HG02623 (cell line): Measurements from ENCODE around the gene CAMK2A.

ENCODE experiments used
- ATAC-seq: cut with Tn5 transposase; IDR thresholded peaks from one replicate; pipeline ENCODE4 v1.9.1; 2021; ENCODE audit warnings: moderate library complexity; ENCODE audit not compliant: unreplicated experiment

The CAMK2A gene

GRCh38 chr5:150215979-150216944 lies 73.3 kb downstream of the CAMK2A start:
- no peak for ATAC-seq

- no peak for ATAC-seq
These were observed 75.3 kb downstream of the CAMK2A start for GRCh38 chr5:150214289-150214688.

DNA sequence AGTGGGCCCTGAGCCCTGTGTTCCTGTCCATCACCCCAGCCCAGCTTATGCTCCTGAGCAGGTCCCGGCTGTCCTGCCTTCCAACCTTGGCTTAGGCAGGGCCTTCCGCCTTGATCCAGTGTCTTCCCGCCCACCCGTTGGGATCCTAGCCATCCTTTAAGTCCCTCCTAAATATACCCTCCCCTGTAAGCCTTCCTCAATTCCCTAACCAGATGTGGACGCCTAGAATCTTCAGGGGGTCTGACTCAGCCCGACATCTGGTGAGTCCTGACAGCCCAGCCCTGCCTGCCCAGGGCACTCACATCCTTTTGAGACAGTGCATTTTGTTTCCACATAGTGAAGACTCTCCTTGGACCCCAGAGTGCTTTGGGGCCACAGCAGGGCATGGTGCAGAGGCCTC lies 76.0 kb downstream of the CAMK2A start:
- ATAC-seq = no peak

GRCh38 chr5:150211156-150212030 lies 78.2 kb downstream of the CAMK2A start:
- ATAC-seq = no peak

GRCh38 chr5:150210644-150211043 lies 78.9 kb downstream of the CAMK2A start:
- ATAC-seq = no peak

DNA sequence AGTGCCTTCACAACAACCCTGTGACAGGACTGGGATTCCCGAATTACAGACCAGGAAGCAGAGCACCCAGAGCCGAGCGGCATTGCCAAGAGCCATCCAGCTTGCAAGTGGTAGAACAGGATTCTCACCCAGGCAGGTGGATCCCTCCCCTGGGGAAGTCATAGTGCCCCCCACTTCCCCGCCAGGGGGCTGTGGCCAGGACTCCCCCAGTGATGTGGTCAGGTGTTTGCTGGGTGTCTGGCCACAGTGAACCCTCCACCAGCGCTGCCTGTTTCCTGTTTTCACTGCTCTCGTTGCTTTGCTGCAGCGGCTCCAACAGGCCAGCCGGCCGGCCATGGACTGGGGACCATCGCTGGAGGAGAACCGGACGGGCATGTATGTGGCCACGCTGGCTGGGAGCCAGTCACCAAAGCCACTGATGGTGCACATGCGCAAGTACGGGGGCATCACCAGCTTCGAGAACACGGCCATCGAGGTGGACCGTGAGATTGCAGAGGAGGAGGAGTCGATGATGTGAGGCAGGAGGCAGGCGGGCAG lies 80.4 kb downstream of the CAMK2A start:
- no peak for ATAC-seq

DNA sequence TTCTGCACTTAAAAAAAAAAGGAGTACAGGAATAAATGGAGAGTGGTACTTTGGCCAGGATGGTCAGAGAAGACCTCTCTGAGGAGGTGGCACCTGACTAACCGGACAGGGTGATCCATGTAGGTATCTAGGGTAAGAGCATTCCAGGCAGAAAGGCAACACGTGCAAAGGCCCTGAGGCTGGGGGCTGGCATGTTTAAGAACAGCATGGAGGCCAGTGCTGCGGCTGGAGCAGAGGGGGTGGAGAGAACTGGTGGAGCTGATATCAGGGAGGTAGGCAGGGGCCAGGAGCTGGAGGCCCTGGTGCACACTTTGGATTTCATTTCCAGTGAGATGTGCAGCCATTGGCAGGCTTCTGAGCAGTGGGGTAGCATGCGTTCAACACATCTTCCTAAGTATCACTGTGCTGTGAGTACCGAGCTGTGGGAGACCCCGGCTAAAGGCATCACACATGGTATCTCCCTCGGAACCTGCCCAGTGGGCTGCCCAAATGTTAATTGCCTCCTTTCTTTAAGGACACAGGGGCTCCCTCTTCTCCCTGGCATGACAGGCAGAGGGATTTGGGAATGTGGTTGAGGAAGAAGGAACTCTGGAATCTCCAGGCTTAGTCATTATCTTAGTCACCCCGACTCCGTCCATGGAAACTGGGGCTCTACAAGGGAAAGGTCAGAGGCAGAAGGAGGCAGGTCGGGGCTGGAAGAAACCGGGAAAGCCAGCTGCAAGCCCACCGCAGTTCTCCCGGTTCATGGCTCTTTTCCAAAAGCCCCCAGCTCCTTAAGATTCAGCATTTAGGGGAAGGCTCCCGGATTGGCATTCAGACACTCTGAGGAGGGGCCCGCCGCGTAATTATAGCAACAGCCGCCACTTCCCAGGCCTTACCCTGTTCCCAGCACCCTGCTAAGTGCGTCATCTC lies 81.1 kb downstream of the CAMK2A start:
- ATAC-seq = no peak

GRCh38 chr5:150206779-150207115 lies 82.8 kb downstream of the CAMK2A start:
- ATAC-seq = no peak

GRCh38 chr5:150206098-150206778 lies 83.3 kb downstream of the CAMK2A start:
- ATAC-seq = no peak

GRCh38 chr5:150204590-150204960 lies 85.0 kb downstream of the CAMK2A start:
- ATAC-seq = no peak

- ATAC-seq = no peak
These were observed 85.6 kb downstream of the CAMK2A start for GRCh38 chr5:150203832-150204589.

GRCh38 chr5:150202501-150202900 lies 87.1 kb downstream of the CAMK2A start:
- no peak for ATAC-seq

DNA sequence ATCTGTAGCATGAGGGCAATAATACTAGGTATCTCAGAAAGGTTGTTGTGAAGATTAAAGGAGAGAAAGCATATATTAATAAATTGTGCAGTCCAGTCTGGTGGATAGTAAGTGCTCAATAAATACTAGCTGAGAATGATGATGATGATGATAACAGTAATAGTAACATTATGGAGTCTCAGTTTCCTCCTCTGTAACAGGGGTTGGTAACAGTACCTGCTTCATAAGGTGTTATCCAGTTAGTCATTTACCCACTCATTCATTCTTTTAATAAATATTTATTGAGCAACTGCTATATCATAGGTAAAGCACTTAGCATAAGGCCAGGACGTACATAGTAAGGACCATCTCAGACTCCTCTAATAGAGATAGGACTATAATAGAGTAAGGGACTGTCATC lies 92.1 kb downstream of the CAMK2A start:
- no peak for ATAC-seq

DNA sequence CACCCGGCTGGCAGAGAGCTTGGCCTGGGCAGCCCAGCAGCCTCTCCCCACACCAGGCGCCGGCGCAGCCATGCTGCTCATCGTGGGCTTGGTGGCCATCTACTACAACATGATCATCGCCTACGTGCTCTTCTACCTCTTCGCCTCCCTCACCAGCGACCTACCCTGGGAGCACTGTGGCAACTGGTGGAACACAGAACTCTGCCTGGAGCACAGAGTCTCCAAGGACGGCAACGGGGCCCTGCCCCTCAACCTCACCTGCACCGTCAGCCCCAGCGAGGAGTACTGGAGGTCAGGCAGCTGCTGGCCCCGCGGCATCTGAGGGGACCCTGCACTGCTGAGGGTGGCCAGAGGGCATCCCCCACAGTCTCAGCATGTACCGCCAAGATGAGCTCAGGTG lies 92.6 kb downstream of the CAMK2A start:
- ATAC-seq = no peak

DNA sequence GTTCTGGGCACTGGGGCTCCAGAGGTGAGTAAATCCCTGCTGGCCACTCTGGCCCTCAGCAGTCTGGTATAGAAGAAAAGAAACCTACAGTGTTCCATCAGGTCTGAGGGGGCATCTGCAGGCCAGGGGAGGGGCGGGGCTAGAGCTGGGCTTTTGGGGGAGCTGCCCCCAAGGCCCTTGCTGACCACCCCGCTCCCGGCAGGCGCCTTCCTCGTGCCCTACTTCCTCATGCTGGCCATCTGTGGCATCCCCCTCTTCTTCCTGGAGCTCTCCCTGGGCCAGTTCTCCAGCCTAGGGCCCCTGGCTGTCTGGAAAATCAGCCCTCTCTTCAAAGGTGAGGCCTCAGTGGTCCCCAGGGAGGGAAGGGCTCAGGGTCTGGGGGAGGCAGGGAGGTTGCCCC lies 93.1 kb downstream of the CAMK2A start:
- ATAC-seq = no peak

DNA sequence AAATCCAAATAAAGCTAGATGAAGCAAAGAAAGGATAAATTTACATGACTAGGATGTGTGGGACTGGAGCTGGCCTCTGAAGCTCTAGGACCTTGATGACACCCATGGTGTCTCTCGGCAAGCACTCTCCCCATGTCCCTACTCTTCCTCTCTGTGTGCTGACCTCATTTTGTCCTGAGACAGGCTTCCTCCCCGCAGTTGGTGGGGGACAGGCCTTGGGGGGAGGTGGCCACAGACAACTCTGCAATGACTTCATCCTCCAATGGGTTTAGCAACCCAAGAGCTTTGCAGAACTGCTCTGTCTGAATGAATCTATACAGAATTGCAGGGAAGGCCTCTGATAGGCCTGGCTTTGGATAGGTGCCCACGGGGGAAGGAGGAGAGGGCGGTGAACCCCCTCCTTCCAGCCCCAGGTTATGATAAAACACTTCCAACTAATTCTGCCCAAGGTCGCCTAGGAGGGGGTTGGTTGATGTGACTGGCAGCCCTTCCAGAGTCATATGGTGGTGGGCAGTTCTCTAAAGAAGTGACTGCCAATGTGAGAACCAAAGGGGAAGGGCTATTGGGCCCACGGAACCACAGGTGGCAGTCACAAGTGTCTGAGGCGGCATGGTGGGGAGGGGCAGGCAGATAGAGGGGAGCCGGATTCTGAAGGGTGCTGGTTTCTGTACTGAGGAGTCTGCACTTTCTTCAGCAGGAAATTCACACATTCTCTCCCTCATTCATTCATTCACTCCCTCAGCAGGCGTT lies 93.7 kb downstream of the CAMK2A start:
- no peak for ATAC-seq

DNA sequence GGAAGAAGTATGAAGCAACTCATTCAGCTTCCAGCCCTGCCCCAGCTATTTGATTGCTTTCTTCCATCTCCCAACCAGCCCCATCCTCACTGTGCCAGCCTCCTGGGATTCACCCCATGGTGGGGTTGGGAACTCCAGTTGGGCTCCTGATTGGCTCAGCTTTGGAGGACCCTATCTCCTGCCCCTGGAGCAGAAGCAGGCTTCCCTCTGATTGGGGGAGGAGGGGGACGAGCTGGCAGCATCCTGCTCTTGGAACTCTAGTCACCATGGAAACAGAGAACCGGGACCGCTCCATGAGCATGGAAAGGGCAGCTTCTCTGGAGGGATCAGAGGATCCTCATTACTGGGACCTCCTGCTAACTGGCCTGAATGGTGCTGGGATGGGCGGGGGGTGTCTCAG lies 97.1 kb downstream of the CAMK2A start:
- no peak for ATAC-seq

DNA sequence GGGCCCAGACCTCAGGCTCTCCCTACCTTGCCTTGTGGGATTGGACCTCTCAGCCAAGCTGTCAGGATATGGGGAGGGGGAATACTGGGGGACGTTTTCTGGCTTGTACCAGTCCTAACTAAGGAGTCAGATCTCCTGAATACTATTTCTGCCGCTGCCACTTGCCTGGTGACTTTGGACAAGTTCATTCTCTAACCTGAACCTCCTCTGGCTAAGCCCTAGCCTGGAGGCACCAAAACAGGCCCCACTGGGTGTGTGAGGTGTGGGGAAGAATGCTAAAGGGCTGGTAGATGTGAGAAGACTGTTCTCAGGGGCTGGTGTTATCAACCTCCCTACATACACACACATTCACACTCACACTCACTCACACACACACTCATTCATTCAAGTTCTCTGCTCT lies 98.6 kb downstream of the CAMK2A start:
- no peak for ATAC-seq

- ATAC-seq = no peak
These were observed 99.0 kb downstream of the CAMK2A start for GRCh38 chr5:150190503-150190979.
